ENCODE results near the gene PCDHB4.
"Not testable (repeated sequence)": the region's sequence is repeated elsewhere in the genome, so short reads cannot be mapped to it uniquely, and the experiment has no call there.

The PCDHB4 gene

GRCh38 chr5:141121563-141121962 is at the start of gene PCDHB4:
TSS of gene PCDHB4 (plus strand) at chr5:141121818. CDS start at chr5:141121999, 181 bp downstream.
- DNase-seq (ENCODE audit: low read depth), result no peak
- no peak within 1 kb of the TSS for H3K4me3 ChIP-seq (ENCODE audit: low read depth, low read length)
- TF ChIP-seq, protein P1, sequence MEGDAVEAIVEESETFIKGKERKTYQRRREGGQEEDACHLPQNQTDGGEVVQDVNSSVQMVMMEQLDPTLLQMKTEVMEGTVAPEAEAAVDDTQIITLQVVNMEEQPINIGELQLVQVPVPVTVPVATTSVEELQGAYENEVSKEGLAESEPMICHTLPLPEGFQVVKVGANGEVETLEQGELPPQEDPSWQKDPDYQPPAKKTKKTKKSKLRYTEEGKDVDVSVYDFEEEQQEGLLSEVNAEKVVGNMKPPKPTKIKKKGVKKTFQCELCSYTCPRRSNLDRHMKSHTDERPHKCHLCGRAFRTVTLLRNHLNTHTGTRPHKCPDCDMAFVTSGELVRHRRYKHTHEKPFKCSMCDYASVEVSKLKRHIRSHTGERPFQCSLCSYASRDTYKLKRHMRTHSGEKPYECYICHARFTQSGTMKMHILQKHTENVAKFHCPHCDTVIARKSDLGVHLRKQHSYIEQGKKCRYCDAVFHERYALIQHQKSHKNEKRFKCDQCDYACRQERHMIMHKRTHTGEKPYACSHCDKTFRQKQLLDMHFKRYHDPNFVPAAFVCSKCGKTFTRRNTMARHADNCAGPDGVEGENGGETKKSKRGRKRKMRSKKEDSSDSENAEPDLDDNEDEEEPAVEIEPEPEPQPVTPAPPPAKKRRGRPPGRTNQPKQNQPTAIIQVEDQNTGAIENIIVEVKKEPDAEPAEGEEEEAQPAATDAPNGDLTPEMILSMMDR (conservative IDR thresholded peaks at IDR 0.05; ENCODE audit: low read depth, low read length), result no peak

DNA sequence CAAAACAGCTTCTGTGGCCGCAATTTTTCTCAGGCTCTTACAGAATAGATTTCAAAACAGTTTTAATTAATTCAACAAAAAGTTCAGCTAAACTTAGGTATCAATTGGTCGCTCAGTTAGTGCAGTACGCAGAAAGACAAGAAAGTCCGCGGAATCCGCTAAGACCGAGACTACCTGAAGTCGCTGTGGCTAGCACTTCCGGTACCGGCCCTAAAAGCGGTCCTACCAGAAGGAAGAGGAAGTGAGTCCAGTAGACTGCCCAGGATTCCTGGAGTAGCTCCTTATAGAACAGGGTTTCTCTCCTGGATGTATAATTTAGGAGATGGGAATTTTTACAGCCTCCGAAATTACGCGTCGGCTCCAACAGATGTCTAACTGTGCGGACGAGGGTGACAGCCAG is 43.8 kb upstream of the PCDHB4 start:
- TF ChIP-seq, protein P1 (conservative IDR thresholded peaks at IDR 0.05; ENCODE audit: low read depth, low read length), result no peak
- no peak for DNase-seq (ENCODE audit: low read depth)
- no peak overlapping the region for H3K4me3 ChIP-seq (ENCODE audit: low read depth, low read length)

- TF ChIP-seq, protein P1 (conservative IDR thresholded peaks at IDR 0.05; ENCODE audit: low read depth, low read length), result no peak
- no peak for DNase-seq (ENCODE audit: low read depth)
- H3K4me3 ChIP-seq (ENCODE audit: low read depth, low read length), result no peak overlapping the region
Measured at GRCh38 chr5:141082228-141082627, 39.4 kb upstream of the PCDHB4 start.

DNA sequence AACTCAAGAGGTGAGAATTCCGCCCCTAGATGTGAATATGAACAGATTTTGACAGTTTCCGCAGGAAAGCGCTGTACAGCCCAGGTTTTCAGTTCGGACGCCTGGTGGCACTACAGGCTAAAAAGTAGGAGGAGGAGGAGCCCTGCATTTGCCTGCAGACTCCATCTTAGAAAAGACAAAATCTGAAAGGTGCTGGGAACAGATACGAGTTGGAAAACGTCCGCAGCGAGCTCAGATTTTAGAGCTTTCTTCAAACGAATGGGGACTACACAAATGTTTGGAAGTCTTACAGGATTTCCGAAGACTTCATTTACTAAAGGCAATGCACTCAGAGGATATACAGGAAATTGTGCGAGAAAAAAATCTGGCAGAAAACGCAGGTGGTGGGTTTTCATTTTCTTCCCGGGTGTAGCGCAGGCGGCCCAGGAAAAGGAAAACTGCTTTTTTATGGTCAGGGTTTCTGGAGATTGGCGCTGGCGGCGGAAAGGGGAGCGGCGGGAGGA is 37.1 kb upstream of the PCDHB4 start:
- peak; percentile 13 for DNase-seq (ENCODE audit: low read depth)
- H3K4me3 ChIP-seq (ENCODE audit: low read depth, low read length), result no peak overlapping the region

DNA sequence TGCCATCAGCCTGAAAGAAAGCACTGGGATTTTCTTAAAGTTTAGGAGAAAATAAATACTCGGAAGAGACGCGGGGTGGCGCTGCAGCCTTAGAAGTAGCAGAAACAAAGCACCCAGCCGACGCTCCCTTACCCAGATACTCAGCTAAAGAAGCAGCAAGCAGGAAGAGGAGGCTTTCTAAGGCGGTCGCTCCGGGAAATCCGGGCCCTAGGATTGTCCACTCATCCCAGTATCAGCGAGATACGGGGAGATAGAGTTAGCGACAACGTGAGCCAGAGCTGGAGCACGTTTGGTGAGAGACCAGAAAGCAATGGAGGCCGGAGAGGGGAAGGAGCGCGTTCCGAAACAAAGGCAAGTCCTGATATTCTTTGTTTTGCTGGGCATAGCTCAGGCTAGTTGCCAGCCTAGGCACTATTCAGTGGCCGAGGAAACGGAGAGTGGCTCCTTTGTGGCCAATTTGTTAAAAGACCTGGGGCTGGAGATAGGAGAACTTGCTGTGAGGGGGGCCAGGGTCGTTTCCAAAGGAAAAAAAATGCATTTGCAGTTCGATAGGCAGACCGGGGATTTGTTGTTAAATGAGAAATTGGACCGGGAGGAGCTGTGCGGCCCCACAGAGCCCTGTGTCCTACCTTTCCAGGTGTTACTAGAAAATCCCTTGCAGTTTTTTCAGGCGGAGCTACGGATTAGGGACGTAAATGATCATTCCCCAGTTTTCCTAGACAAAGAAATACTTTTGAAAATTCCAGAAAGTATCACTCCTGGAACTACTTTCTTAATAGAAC is 26.9 kb upstream of the PCDHB4 start, which contains the start of gene PCDHB2:
Gene PCDHB2 (plus strand): TSS at position 135 of the 782 bp plus-strand sequence. CDS start 176 bp downstream, at position 311.
- no peak within 1 kb of the TSS for H3K4me3 ChIP-seq (ENCODE audit: low read depth, low read length)

More for the DNA sequence above, 37.1 kb upstream of the PCDHB4 start:
- TF ChIP-seq, protein P1 (conservative IDR thresholded peaks at IDR 0.05; ENCODE audit: low read depth, low read length), result no peak

GRCh38 chr5:141095263-141095641 is 26.4 kb upstream of the PCDHB4 start:
- no peak for DNase-seq (ENCODE audit: low read depth)
- TF ChIP-seq, protein P1 (conservative IDR thresholded peaks at IDR 0.05; ENCODE audit: low read depth, low read length), result no peak
- H3K4me3 ChIP-seq (ENCODE audit: low read depth, low read length), result no peak overlapping the region

More for the DNA sequence above, 26.9 kb upstream of the PCDHB4 start, which contains the start of gene PCDHB2:
- TF ChIP-seq, protein P1 (conservative IDR thresholded peaks at IDR 0.05; ENCODE audit: low read depth, low read length), result peak; percentile 2
- DNase-seq (ENCODE audit: low read depth), result peak; percentile 1

- H3K4me3 ChIP-seq (ENCODE audit: low read depth, low read length); DNase-seq (ENCODE audit: low read depth): not testable (repeated sequence)
Measured at GRCh38 chr5:141096181-141096580, 25.4 kb upstream of the PCDHB4 start.

- DNase-seq (ENCODE audit: low read depth); H3K4me3 ChIP-seq (ENCODE audit: low read depth, low read length): not testable (repeated sequence)
Measured at GRCh38 chr5:141096586-141096985, 25.0 kb upstream of the PCDHB4 start.

Measured in choroid plexus epithelial cell (primary cell).